ENCODE measurements around the gene CCNY.
A peak's percentile ranks its signal among the peaks of the same experiment; 100 is the strongest.
"Not testable (repeated sequence)": the region's sequence is repeated elsewhere in the genome, so short reads cannot be mapped to it uniquely, and the experiment has no call there.

The CCNY gene

GRCh38 chr10:35535136-35535535, 198.8 kb downstream of the CCNY start:
- DNase-seq = no peak

- no peak for DNase-seq
These were observed 200.5 kb downstream of the CCNY start for GRCh38 chr10:35536789-35537188.

- DNase-seq = not testable (repeated sequence)
These were observed 201.6 kb downstream of the CCNY start for GRCh38 chr10:35537925-35538324.

- DNase-seq = no peak
These were observed 204.2 kb downstream of the CCNY start for GRCh38 chr10:35540296-35541164.

- DNase-seq = no peak
These were observed 205.4 kb downstream of the CCNY start for GRCh38 chr10:35541720-35542119.

GRCh38 chr10:35542303-35542702, 206.0 kb downstream of the CCNY start:
- DNase-seq = no peak

- no peak for DNase-seq
These were observed 208.9 kb downstream of the CCNY start for GRCh38 chr10:35545079-35545657.

- DNase-seq = no peak
These were observed 209.7 kb downstream of the CCNY start for GRCh38 chr10:35545878-35546590.

GRCh38 chr10:35546824-35547225, 210.5 kb downstream of the CCNY start:
- DNase-seq = no peak

- no peak for DNase-seq
These were observed 216.5 kb downstream of the CCNY start for GRCh38 chr10:35552650-35553342.

- DNase-seq = no peak
These were observed 217.7 kb downstream of the CCNY start for GRCh38 chr10:35554036-35554435.

- DNase-seq = no peak
These were observed 218.2 kb downstream of the CCNY start for GRCh38 chr10:35554461-35555056.

- no peak for DNase-seq
These were observed 219.9 kb downstream of the CCNY start for GRCh38 chr10:35555962-35556930.

GRCh38 chr10:35558276-35558675, 222.0 kb downstream of the CCNY start:
- DNase-seq = no peak

- DNase-seq = no peak
These were observed 223.1 kb downstream of the CCNY start for GRCh38 chr10:35559416-35559815.

GRCh38 chr10:35561715-35562114, 225.4 kb downstream of the CCNY start:
- DNase-seq = no peak

GRCh38 chr10:35562427-35562826, 226.1 kb downstream of the CCNY start:
- no peak for DNase-seq

- peak; percentile 29 for DNase-seq
These were observed 227.1 kb downstream of the CCNY start for GRCh38 chr10:35563261-35563891.

GRCh38 chr10:35564341-35564968, 228.1 kb downstream of the CCNY start:
- no peak for DNase-seq

- no peak for DNase-seq
These were observed 229.3 kb downstream of the CCNY start for GRCh38 chr10:35565602-35566081.

All from NCI-H446 treated with DMSO at 0.1 percent for 48 hours (cell line).